PC-3 (cell line): ENCODE results near the gene FHIP1A.

Source experiments
- EZH2 ChIP-seq: fragments of 300-600 bp; sonication (generic); IDR thresholded peaks from one replicate; pipeline ENCODE4 v1.6.1; 2017; ENCODE audit warnings: antibody characterized with exemption, mild to moderate bottlenecking, low read length; ENCODE audit not compliant: unreplicated experiment
- EZH2phosphoT487 ChIP-seq: fragments of 300-600 bp; sonication (generic); IDR thresholded peaks from 2 replicates; pipeline ENCODE4 v1.6.1; 2018; ENCODE audit warnings: mild to moderate bottlenecking, antibody characterized with exemption, low read length, borderline replicate concordance
- TF ChIP-seq, protein P1 (sequence below): fragments of 300-600 bp; sonication (generic); conservative IDR thresholded peaks from 2 replicates; pipeline ENCODE4 v1.5.1; 2017; ENCODE audit warnings: antibody characterized with exemption, low read depth, mild to moderate bottlenecking, low read length

DNA sequence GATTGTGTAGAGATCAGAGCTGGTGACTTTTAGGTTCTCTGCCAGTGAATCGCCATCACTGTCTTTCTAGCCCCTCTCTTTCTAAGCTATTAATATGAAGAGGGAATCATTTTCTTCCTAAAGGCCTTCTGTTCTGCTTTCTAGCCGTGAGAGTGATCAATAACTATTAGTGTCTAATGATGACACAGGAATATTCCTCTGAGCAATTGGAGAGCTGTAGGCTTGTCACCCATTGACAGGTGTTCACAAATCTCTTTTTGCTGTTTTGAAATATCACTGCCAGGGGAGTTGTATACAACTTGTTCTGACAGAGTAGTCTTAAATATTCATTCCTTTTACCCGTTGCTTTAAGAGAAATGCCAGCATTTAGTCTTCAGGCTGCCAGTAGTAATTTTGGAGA, 13.9 kb downstream of the FHIP1A start:
- TF ChIP-seq, protein P1, sequence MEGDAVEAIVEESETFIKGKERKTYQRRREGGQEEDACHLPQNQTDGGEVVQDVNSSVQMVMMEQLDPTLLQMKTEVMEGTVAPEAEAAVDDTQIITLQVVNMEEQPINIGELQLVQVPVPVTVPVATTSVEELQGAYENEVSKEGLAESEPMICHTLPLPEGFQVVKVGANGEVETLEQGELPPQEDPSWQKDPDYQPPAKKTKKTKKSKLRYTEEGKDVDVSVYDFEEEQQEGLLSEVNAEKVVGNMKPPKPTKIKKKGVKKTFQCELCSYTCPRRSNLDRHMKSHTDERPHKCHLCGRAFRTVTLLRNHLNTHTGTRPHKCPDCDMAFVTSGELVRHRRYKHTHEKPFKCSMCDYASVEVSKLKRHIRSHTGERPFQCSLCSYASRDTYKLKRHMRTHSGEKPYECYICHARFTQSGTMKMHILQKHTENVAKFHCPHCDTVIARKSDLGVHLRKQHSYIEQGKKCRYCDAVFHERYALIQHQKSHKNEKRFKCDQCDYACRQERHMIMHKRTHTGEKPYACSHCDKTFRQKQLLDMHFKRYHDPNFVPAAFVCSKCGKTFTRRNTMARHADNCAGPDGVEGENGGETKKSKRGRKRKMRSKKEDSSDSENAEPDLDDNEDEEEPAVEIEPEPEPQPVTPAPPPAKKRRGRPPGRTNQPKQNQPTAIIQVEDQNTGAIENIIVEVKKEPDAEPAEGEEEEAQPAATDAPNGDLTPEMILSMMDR = no peak
- TF ChIP-seq EZH2 = no peak
- TF ChIP-seq EZH2phosphoT487 = no peak
